H1 (cell line): ENCODE results near the gene FLT3. TPM values are rescaled to one million over a fixed set of nuclear protein-coding genes. Genes with fewer than 3 reads are reported as not detected.

Experiments
- CTCF ChIA-PET: fragments of 300-600 bp; sonication (Branson Sonifier 250); formaldehyde crosslinking; loops from one replicate; lab custom pipeline; 2021; ENCODE audit not compliant: partially characterized antibody; lab: Charles Lee
- POLR2A ChIA-PET: fragments of 300-600 bp; sonication (Branson Sonifier 250); formaldehyde crosslinking; loops from one replicate; lab custom pipeline; 2021; ENCODE audit warnings: inconsistent platforms; ENCODE audit not compliant: partially characterized antibody; lab: Charles Lee
- DNase-seq, 2 experiments: peaks; one replicate each; pipeline versions ENCODE4 v3.0.0 to v3.0.0-alpha.2; 2010 to 2022; ENCODE audit warnings: low spot score in 2 of 2, low read depth in 1 of 2, mixed read lengths in 1 of 2
- FAIRE-seq: peaks from 2 replicates; lab custom pipeline; 2011; peaks lifted over from hg19 to GRCh38; lab: Jason Lieb, UNC
- H2AFZ ChIP-seq: 2 replicates; pipeline ENCODE4 v1.8.1; 2012; ENCODE audit warnings: low read length, inconsistent platforms
- H2AK5ac ChIP-seq: 2 replicates; pipeline ENCODE4 v1.6.1; 2013; ENCODE audit warnings: low read depth, low read length
- H2BK120ac ChIP-seq: replicated peaks from 2 replicates; pipeline ENCODE3; 2013; ENCODE audit warnings: low read depth, low read length, inconsistent platforms
- H2BK12ac ChIP-seq: 2 replicates; pipeline ENCODE4 v1.6.1; 2013; ENCODE audit warnings: low read depth, low read length
- H2BK15ac ChIP-seq: 2 replicates; pipeline ENCODE4 v1.6.1; 2013; ENCODE audit warnings: low read length
- H2BK20ac ChIP-seq: 2 replicates; pipeline ENCODE4 v1.6.1; 2013; ENCODE audit warnings: low read length
- H2BK5ac ChIP-seq: 2 replicates; pipeline ENCODE4 v1.6.1; 2013; ENCODE audit warnings: low read depth, low read length
- H3K14ac ChIP-seq: 2 replicates; pipeline ENCODE4 v1.6.1; 2013; ENCODE audit warnings: inconsistent platforms; ENCODE audit not compliant: insufficient read length
- H3K18ac ChIP-seq: 2 replicates; pipeline ENCODE4 v1.6.1; 2013; ENCODE audit warnings: low read length; ENCODE audit errors: extremely low read depth
- H3K23ac ChIP-seq: 2 replicates; pipeline ENCODE4 v1.6.1; 2013; ENCODE audit warnings: inconsistent platforms; ENCODE audit not compliant: insufficient read length
- H3K23me2 ChIP-seq: 2 replicates; pipeline ENCODE4 v1.6.1; 2013; ENCODE audit warnings: low read depth, low read length
- H3K27ac ChIP-seq: 2 replicates; pipeline ENCODE4 v1.6.1; 2011; ENCODE audit warnings: low read depth, low read length, inconsistent platforms
- H3K27me3 ChIP-seq, 4 experiments: replicated peaks in 1 of 4; 1 replicate in 1 of 4; 2 replicates in 3 of 4; pipeline versions ENCODE4 v1.6.1 to v1.8.1; 2011 to 2013; ENCODE audit warnings: low read length in 3 of 4, mild to moderate bottlenecking in 3 of 4, inconsistent platforms in 2 of 4, mixed read lengths in 2 of 4, moderate library complexity in 1 of 4; ENCODE audit not compliant: control insufficient read depth in 3 of 4, insufficient read depth in 3 of 4; ENCODE audit errors: extremely low read depth in 1 of 4
- H3K36me3 ChIP-seq, 4 experiments: 2 replicates each; pipeline versions ENCODE4 v1.6.1 to v1.8.1; 2011 to 2013; ENCODE audit warnings: mild to moderate bottlenecking in 4 of 4, low read length in 3 of 4, moderate library complexity in 2 of 4, control low read depth in 1 of 4, inconsistent platforms in 1 of 4; ENCODE audit not compliant: insufficient read depth in 4 of 4, control insufficient read depth in 2 of 4
- H3K4ac ChIP-seq: replicated peaks from 2 replicates; pipeline ENCODE3; 2013; ENCODE audit warnings: low read length, low read depth, mixed read lengths, inconsistent platforms; ENCODE audit not compliant: insufficient read length
- H3K4me1 ChIP-seq, 4 experiments: replicated peaks in 1 of 4; 1 replicate in 1 of 4; 2 replicates in 3 of 4; pipeline versions ENCODE4 v1.6.1 to v1.8.1; 2011 to 2013; ENCODE audit warnings: low read length in 3 of 4, inconsistent platforms in 2 of 4, mixed read lengths in 1 of 4; ENCODE audit not compliant: insufficient read depth in 4 of 4, control insufficient read depth in 3 of 4
- H3K4me2 ChIP-seq, 2 experiments: 2 replicates each; pipeline versions ENCODE4 v1.6.1 to v1.8.1; 2011 to 2013; ENCODE audit warnings: low read depth in 2 of 2, low read length in 2 of 2, control low read depth in 1 of 2, inconsistent platforms in 1 of 2, mild to moderate bottlenecking in 1 of 2; ENCODE audit not compliant: insufficient read depth in 1 of 2
- H3K4me3 ChIP-seq, 4 experiments: fragments of 200-600, 300-600 bp in 1 of 4; sonication (generic), shearing (Covaris generic), sonication (Bioruptor Twin) in 1 of 4; 2 replicates each; pipeline versions ENCODE4 v1.5.1 to v1.8.1; 2011 to 2016; ENCODE audit warnings: low read length in 4 of 4, low read depth in 3 of 4, control low read depth in 2 of 4, inconsistent platforms in 2 of 4, mild to moderate bottlenecking in 2 of 4, mixed read lengths in 1 of 4, moderate library complexity in 1 of 4; ENCODE audit not compliant: insufficient read depth in 2 of 4; ENCODE audit errors: extremely low read depth in 1 of 4
- H3K56ac ChIP-seq: replicated peaks from 2 replicates; pipeline ENCODE3; 2013; ENCODE audit warnings: low read depth, mild to moderate bottlenecking, mixed read lengths, low read length, inconsistent platforms; ENCODE audit not compliant: insufficient read length
- H3K79me1 ChIP-seq: 2 replicates; pipeline ENCODE4 v1.6.1; 2013; ENCODE audit warnings: low read depth, low read length, control low read depth
- H3K79me2 ChIP-seq, 2 experiments: 2 replicates each; pipeline versions ENCODE4 v1.6.1 to v1.8.1; 2012 to 2013; ENCODE audit warnings: low read length in 2 of 2, mild to moderate bottlenecking in 2 of 2, inconsistent platforms in 1 of 2; ENCODE audit not compliant: insufficient read depth in 2 of 2, control insufficient read depth in 1 of 2
- H3K9ac ChIP-seq, 4 experiments: replicated peaks in 1 of 4; 1 replicate in 1 of 4; 2 replicates in 3 of 4; pipeline versions ENCODE4 v1.6.1 to v1.8.1; 2011 to 2013; ENCODE audit warnings: low read depth in 3 of 4, low read length in 3 of 4, control low read depth in 2 of 4, mild to moderate bottlenecking in 2 of 4, moderate library complexity in 2 of 4, inconsistent platforms in 1 of 4; ENCODE audit errors: extremely low read depth in 1 of 4
- H3K9me3 ChIP-seq, 2 experiments: 2 replicates each; pipeline versions ENCODE4 v1.6.1 to v1.8.1; 2012 to 2013; ENCODE audit warnings: mild to moderate bottlenecking in 2 of 2, moderate library complexity in 2 of 2, control low read depth in 1 of 2, inconsistent platforms in 1 of 2, low read depth in 1 of 2, low read length in 1 of 2, mixed read lengths in 1 of 2; ENCODE audit not compliant: insufficient read depth in 2 of 2
- H4K20me1 ChIP-seq, 2 experiments: replicated peaks in 1 of 2; 2 replicates each; pipeline versions ENCODE3 to v1.8.1; 2011 to 2013; ENCODE audit warnings: inconsistent platforms in 2 of 2, low read length in 2 of 2, mild to moderate bottlenecking in 1 of 2; ENCODE audit not compliant: insufficient read depth in 2 of 2, control insufficient read depth in 1 of 2
- H4K5ac ChIP-seq: 2 replicates; pipeline ENCODE4 v1.6.1; 2013; ENCODE audit warnings: low read length, low read depth, mixed read lengths, inconsistent platforms; ENCODE audit not compliant: insufficient read length
- H4K8ac ChIP-seq: 2 replicates; pipeline ENCODE4 v1.8.0; 2013; ENCODE audit warnings: mild to moderate bottlenecking, moderate library complexity, low read length, inconsistent platforms; ENCODE audit not compliant: insufficient read depth; ENCODE audit errors: extremely low read depth
- H4K91ac ChIP-seq: replicated peaks from 2 replicates; pipeline ENCODE3; 2013; ENCODE audit warnings: low read length, mixed read lengths, inconsistent platforms; ENCODE audit not compliant: insufficient read length
- EZH2 ChIP-seq: fragments of 200-600 bp; sonication (generic); IDR thresholded peaks from 2 replicates; pipeline ENCODE4 v1.7.1; 2012; ENCODE audit warnings: low read depth, mild to moderate bottlenecking, moderate library complexity, low read length, inconsistent platforms; ENCODE audit not compliant: severe bottlenecking
- KDM1A ChIP-seq: fragments of 200-600, 300-600 bp; sonication (generic); IDR thresholded peaks from 2 replicates; pipeline ENCODE4 v1.7.1; 2016; ENCODE audit warnings: mild to moderate bottlenecking, low read length, borderline replicate concordance
- SUZ12 ChIP-seq: fragments of 200-600 bp; sonication (generic); IDR thresholded peaks from 2 replicates; pipeline ENCODE4 v1.6.1; 2012; ENCODE audit warnings: mild to moderate bottlenecking, inconsistent platforms, low read length, moderate library complexity, mixed read lengths
- YY1 ChIP-seq: IDR thresholded peaks from 2 replicates; pipeline ENCODE4 v1.6.1; 2011; ENCODE audit warnings: low read depth, mild to moderate bottlenecking, low read length
- WGBS, 2 experiments: shearing (Covaris generic) in 1 of 2; methylation state at CpG; one replicate each; pipeline versions ENCODE4 v1.1.6 to v1.1.7; 2013 to 2015; ENCODE audit warnings: low lambda C conversion rate in 2 of 2, mixed read lengths in 2 of 2, inconsistent platforms in 1 of 2, low coverage in 1 of 2, missing lambda C conversion rate in 1 of 2; ENCODE audit not compliant: insufficient replicate concordance in 2 of 2, insufficient coverage in 1 of 2, insufficient read length in 1 of 2; ENCODE audit errors: extremely low coverage in 1 of 2, missing lambda C conversion rate in 1 of 2; 5-methylcytosine and 5-hydroxymethylcytosine counted together
- polyA plus RNA-seq, 7 experiments: library from polyadenylated mRNA; depleted of rRNA in 3 of 7; stranded (reverse) in 5 of 7; unstranded in 2 of 7; fragments of >200 nt in 5 of 7; fragments of 200-250 nt in 2 of 7; gene quantifications; 1 replicate in 5 of 7; 2 replicates in 1 of 7; 4 replicates in 1 of 7; pipeline versions ENCODE4 v1.2.1 to v1.2.3, GENCODE V29; 2011 to 2013; ENCODE audit warnings: missing spikeins in 2 of 7, mixed read lengths in 2 of 7
- total RNA-seq: library from RNA; stranded (reverse); fragmentation: NEBNext Ultra II Directional; extraction: Animal tissue kit (Norgen Biotek cat#: 25700); gene quantifications from 2 replicates; pipeline ENCODE4 v1.2.1, GENCODE V29; 2021

Gene FLT3
- total and polyA plus RNA-seq, 2 of the 8 experiments (the other 6 are each of a cell fraction or from before 2014, with no cell fraction given): 0.44 to 0.71 TPM

DNA sequence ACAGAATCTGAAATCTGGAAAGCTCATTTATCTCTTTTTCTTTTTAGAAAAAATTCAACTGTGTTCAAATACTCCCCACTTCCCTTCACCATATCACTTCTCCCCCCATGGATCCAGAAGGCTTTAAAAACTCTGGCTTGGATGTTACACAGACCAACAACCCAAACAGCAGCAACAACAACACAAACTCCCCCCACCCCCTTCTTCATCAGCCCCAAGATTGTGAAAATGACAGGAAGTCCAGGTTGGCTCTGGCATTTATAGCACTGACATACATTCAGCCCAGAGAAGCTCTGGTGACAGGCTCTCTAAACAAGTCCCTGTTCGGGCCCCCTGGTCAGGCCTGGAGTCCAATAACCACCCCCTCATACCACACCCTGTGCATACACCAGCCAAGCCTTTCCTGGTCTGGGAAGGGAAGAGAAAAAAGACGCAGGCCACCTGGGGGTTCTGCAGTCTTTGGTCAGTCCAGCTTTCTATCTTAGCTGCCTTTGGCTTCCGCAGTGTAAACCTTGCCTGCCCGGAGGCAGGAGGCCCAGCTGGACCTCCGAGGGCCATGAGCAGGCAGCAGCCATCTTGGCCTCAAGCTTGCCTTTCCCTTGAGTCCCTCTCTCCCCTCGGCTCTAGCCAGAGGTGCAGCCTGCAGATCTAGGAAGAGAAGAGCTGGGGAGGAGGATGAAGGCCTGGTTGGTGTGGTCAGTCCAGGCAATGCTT is 138.1 kb downstream of the FLT3 start:
- H4K91ac ChIP-seq: no peak overlapping the region
- peaks cover 10 to 32% (median 18%) of the 10 kb centered on the region in 4 experiments; a peak in 6 of 7 replicates for H3K4me1 ChIP-seq
- H3K4ac ChIP-seq: no peak overlapping the region
- H3K79me1 ChIP-seq: no peaks in the 10 kb centered on the region
- no peak overlapping the region; the same call in 1 of the 2 replicates for H2BK5ac ChIP-seq
- H3K23me2 ChIP-seq: peaks cover 4% of the 10 kb centered on the region; the same call in 1 of the 2 replicates
- no peak overlapping the region for H3K14ac ChIP-seq
- DNase-seq (peak in 1 of 2 experiments; percentile 61), FAIRE-seq (no peak)
- H3K79me2 ChIP-seq: no peaks in the 10 kb centered on the region
- H3K56ac ChIP-seq: no peak overlapping the region
- peak overlapping the region in 1 of 4 experiments; percentile 49; a peak in 2 of 8 replicates for H3K4me3 ChIP-seq
- peaks cover 22 to 37% of the 10 kb centered on the region in 2 experiments for H4K20me1 ChIP-seq
- no peak overlapping the region for H3K9ac ChIP-seq
- ChIA-PET POLR2A (interaction anchor here (0.7 to 2.8 kb wide), 3 partner anchors 9 to 42 kb away, joined by 3 to 16 read pairs (median 5); partner anchors contain the start of gene PDX1), CTCF (interaction anchor here (1.0 to 19.7 kb wide), 14 partner anchors 7 to 600 kb away, joined by 3 to 283 read pairs (median 6); partner anchors contain the start of genes CDX2, PDX1 and URAD)
- H4K8ac ChIP-seq: no peak overlapping the region
- H3K9me3 ChIP-seq: no peaks in the 10 kb centered on the region; a peak in 1 of 4 replicates
- peaks cover 92 to 100% (median 97%) of the 10 kb centered on the region in 4 experiments for H3K27me3 ChIP-seq
- H3K4me2 ChIP-seq: peak overlapping the region; percentile 10 to 66
- H3K36me3 ChIP-seq: no peaks in the 10 kb centered on the region; a peak in 1 of 8 replicates
- H2AFZ ChIP-seq: no peak overlapping the region
- TF ChIP-seq KDM1A (no peak), SUZ12 (peak; percentile 84), EZH2 (peak; percentile 52), YY1 (peak; percentile 87)
- no peak overlapping the region for H4K5ac ChIP-seq
- no peak overlapping the region for H2BK120ac ChIP-seq
- no peak overlapping the region for H3K27ac ChIP-seq
- peak overlapping the region; percentile 80; the same call in 1 of the 2 replicates for H2BK12ac ChIP-seq
- no peak overlapping the region for H3K23ac ChIP-seq
- no peak overlapping the region for H3K18ac ChIP-seq
- peak overlapping the region; percentile 61; the same call in 1 of the 2 replicates for H2BK20ac ChIP-seq
- 8% methylated on average over 6 of the region's 6 CpGs; no CpG with 5 or more reads in 1 of the 2 experiments for WGBS, 2 experiments
- no peak overlapping the region for H2AK5ac ChIP-seq
- 0 out of 2 replicates have a peak overlapping the region, but pooled peaks have one; percentile 46 for H2BK15ac ChIP-seq
